Endothelial cell of umbilical vein (primary cell): ENCODE results near the gene KCP. TPM values are rescaled to one million over a fixed set of nuclear protein-coding genes. Genes with fewer than 3 reads are reported as not detected.

ENCODE experiments used
- BruUV-seq: library from RNA; stranded (reverse); fragments of 400-500 nt; replicated peaks from 2 replicates; lab custom pipeline; 2021; lab: Mats Ljungman, UMichigan
- CTCF ChIA-PET: fragments of 300-600, 350-600 bp; sonication (Branson Sonifier 250); formaldehyde crosslinking; loops from one replicate; lab custom pipeline; 2021; ENCODE audit warnings: antibody characterized with exemption, inconsistent platforms; lab: Charles Lee
- POLR2A ChIA-PET: fragments of 300-600, 350-600 bp; sonication (Branson Sonifier 250); formaldehyde crosslinking; loops from one replicate; lab custom pipeline; 2021; ENCODE audit warnings: antibody characterized with exemption, inconsistent platforms; lab: Charles Lee
- DNase-seq: peaks from one replicate; pipeline ENCODE4 v3.0.0-alpha.2; 2011; ENCODE audit warnings: low read depth, low spot score
- FAIRE-seq: peaks from 2 replicates; lab custom pipeline; 2011; peaks lifted over from hg19 to GRCh38; lab: Jason Lieb, UNC
- H2AFZ ChIP-seq: 2 replicates; pipeline ENCODE4 v1.6.0; 2012; ENCODE audit warnings: low read depth, low read length, control low read depth, inconsistent platforms
- H3K27ac ChIP-seq: 2 replicates; pipeline ENCODE4 v1.5.1; 2011; ENCODE audit warnings: low read depth, mild to moderate bottlenecking, control low read depth, low read length, moderate library complexity; ENCODE audit not compliant: insufficient read depth
- H3K27me3 ChIP-seq, 2 experiments: 2 replicates each; pipeline versions ENCODE4 v1.6.0 to v1.6.1; 2011; ENCODE audit warnings: low read length in 2 of 2, mixed read lengths in 1 of 2; ENCODE audit not compliant: control insufficient read depth in 2 of 2, insufficient read depth in 2 of 2
- H3K36me3 ChIP-seq, 2 experiments: 2 replicates in 1 of 2; 3 replicates in 1 of 2; pipeline ENCODE4 v1.5.1; 2011; ENCODE audit warnings: low read length in 2 of 2, mild to moderate bottlenecking in 1 of 2, moderate library complexity in 1 of 2; ENCODE audit not compliant: control insufficient read depth in 2 of 2, insufficient read depth in 2 of 2; ENCODE audit errors: extremely low read depth in 1 of 2
- H3K4me1 ChIP-seq: 3 replicates; pipeline ENCODE4 v1.5.1; 2011; ENCODE audit warnings: mild to moderate bottlenecking, low read length; ENCODE audit not compliant: control insufficient read depth, insufficient read depth; ENCODE audit errors: extremely low read depth
- H3K4me2 ChIP-seq: 2 replicates; pipeline ENCODE4 v1.6.1; 2011; ENCODE audit warnings: low read length, control low read depth, mixed read lengths; ENCODE audit not compliant: insufficient read depth
- H3K4me3 ChIP-seq, 3 experiments: fragments of 200-600 bp in 1 of 3; sonication (generic), shearing (Covaris generic) in 1 of 3; replicated peaks in 1 of 3; 2 replicates each; pipeline ENCODE4 v1.5.1; 2011 to 2016; ENCODE audit warnings: control low read depth in 3 of 3, low read length in 3 of 3, mild to moderate bottlenecking in 2 of 3, inconsistent platforms in 1 of 3, low read depth in 1 of 3, moderate library complexity in 1 of 3; ENCODE audit not compliant: insufficient read depth in 1 of 3
- H3K79me2 ChIP-seq: 2 replicates; pipeline ENCODE4 v1.6.0; 2012; ENCODE audit warnings: low read length, inconsistent platforms; ENCODE audit not compliant: control insufficient read depth, insufficient read depth
- H3K9ac ChIP-seq: replicated peaks from 2 replicates; pipeline ENCODE3; 2011; ENCODE audit warnings: low read length, control low read depth; ENCODE audit not compliant: insufficient read depth; ENCODE audit errors: extremely low read depth
- H3K9me1 ChIP-seq: replicated peaks from 3 replicates; pipeline ENCODE4 v1.6.0; 2011; ENCODE audit warnings: mild to moderate bottlenecking, low read length; ENCODE audit not compliant: control insufficient read depth, insufficient read depth; ENCODE audit errors: extremely low read depth
- H3K9me3 ChIP-seq: replicated peaks from 2 replicates; pipeline ENCODE4 v1.5.1; 2012; ENCODE audit warnings: low read length, inconsistent platforms; ENCODE audit not compliant: control insufficient read depth, insufficient read depth
- H4K20me1 ChIP-seq: replicated peaks from 2 replicates; pipeline ENCODE3; 2011; ENCODE audit warnings: mild to moderate bottlenecking, low read length; ENCODE audit not compliant: control insufficient read depth, insufficient read depth; ENCODE audit errors: extremely low read depth
- EZH2 ChIP-seq: IDR thresholded peaks from 2 replicates; pipeline ENCODE4 v1.6.1; 2012; ENCODE audit warnings: borderline replicate concordance, low read depth, mild to moderate bottlenecking, moderate library complexity, low read length, inconsistent platforms; ENCODE audit not compliant: severe bottlenecking
- FOS ChIP-seq: IDR thresholded peaks from 2 replicates; pipeline ENCODE4 v1.6.1; 2011; ENCODE audit warnings: mild to moderate bottlenecking, low read length, moderate library complexity, borderline replicate concordance; ENCODE audit not compliant: insufficient read depth
- GATA2 ChIP-seq: IDR thresholded peaks from 2 replicates; pipeline ENCODE4 v1.7.0; 2011; ENCODE audit warnings: low read depth, mild to moderate bottlenecking, moderate library complexity, mixed read lengths, low read length; ENCODE audit not compliant: insufficient read length, insufficient read depth
- JUN ChIP-seq: IDR thresholded peaks from 2 replicates; pipeline ENCODE4 v1.6.1; 2011; ENCODE audit warnings: borderline replicate concordance, low read depth; ENCODE audit not compliant: insufficient read length, insufficient read depth
- MYC ChIP-seq: IDR thresholded peaks from one replicate; pipeline ENCODE4 v1.6.1; 2011; ENCODE audit warnings: mild to moderate bottlenecking, low read depth, low read length
- POLR2A ChIP-seq: IDR thresholded peaks from 2 replicates; pipeline ENCODE4 v1.6.1; 2012; ENCODE audit warnings: low read depth, mild to moderate bottlenecking, control low read depth, low read length
- POLR2AphosphoS5 ChIP-seq: IDR thresholded peaks from 2 replicates; pipeline ENCODE4 v1.6.1; 2012; ENCODE audit warnings: low read depth, mild to moderate bottlenecking, control low read depth, low read length, moderate library complexity; ENCODE audit not compliant: insufficient read depth
- dilution Hi-C: fragments of 300-500 bp; cut with MboI; formaldehyde crosslinking; loops from one replicate; pipeline ENCODE4 v1.15.0; 2019; ENCODE audit warnings: low sequenced_read_pairs; ENCODE audit not compliant: extremely low pct_ligation_motif_present
- intact Hi-C: fragments of 100-400 bp; cut with micrococcal nuclease; formaldehyde crosslinking; loops from one replicate; pipeline ENCODE4 v1.10.0; 2022
- polyA plus RNA-seq, 4 experiments: library from polyadenylated mRNA; depleted of rRNA in 3 of 4; stranded (reverse) in 3 of 4; unstranded in 1 of 4; fragments of >200 nt; gene quantifications; 2 replicates each; pipeline versions ENCODE4 v1.2.1 to v1.2.3, GENCODE V29; 2011 to 2012; ENCODE audit warnings: missing spikeins in 1 of 4
- total RNA-seq: library from RNA; stranded (reverse); gene quantifications from 2 replicates; pipeline ENCODE4 v1.2.3, GENCODE V29; 2021
- TF ChIP-seq, protein P1 (sequence below), 2 donors: IDR thresholded peaks; 1 replicate in 1 of 2; 2 replicates in 1 of 2; pipeline ENCODE4 v1.5.1; 2011; ENCODE audit warnings: low read length in 2 of 2, mild to moderate bottlenecking in 2 of 2, moderate library complexity in 2 of 2, control low read depth in 1 of 2, inconsistent platforms in 1 of 2, low read depth in 1 of 2; ENCODE audit not compliant: insufficient read depth in 1 of 2; ENCODE audit errors: extremely low read depth in 1 of 2
- TF ChIP-seq, protein P2 (sequence below): IDR thresholded peaks from 2 replicates; pipeline ENCODE4 v1.6.1; 2011; ENCODE audit not compliant: insufficient read depth, insufficient read length

KCP gene
- total and polyA plus RNA-seq, 2 donors (not counting 3 experiments of a cell fraction or from before 2014, with no cell fraction given), result not detected

DNA sequence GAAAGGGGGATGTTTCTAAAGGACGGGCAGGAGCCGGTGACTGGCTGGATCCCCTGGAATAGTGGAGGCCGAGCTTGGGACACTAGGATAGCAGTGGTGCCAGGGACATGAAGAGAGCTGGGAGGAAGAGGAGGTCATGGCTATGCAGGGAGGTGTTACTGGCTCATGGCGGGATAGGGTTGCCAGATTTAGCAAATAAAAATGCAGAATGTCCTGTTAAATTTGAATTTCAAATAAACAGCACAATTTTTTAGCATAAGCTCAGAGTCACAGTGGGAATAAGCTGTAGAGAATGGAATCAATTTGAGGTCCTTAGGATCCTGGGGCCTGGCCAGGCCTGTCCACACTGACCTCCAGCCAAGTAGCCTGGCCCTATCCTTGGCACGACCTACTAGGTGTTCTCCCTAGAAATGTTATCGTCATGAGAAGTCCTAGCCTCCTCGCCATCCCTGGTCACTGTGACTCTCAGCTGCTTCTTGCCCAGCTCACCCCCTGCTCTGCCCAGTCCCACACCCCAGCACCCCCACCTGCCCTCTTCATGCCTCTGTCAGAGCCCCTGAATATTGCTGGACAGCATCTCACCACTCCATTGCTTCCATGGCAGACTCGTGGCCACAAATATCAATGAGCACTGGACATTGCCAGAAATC, 7.6 kb upstream of the KCP start:
- ChIA-PET POLR2A (no interaction called here), CTCF (no interaction called here)
- H3K9me3 ChIP-seq, result no peaks in the 10 kb centered on the region
- no peaks in the 10 kb centered on the region for H3K36me3 ChIP-seq
- BruUV-seq, result no TSS peak
- DNase-seq, result no peak
- intact Hi-C loops, result no loop called here
- H3K9ac ChIP-seq, result no peak overlapping the region
- H4K20me1 ChIP-seq, result no peaks in the 10 kb centered on the region
- no peak for FAIRE-seq
- no peak overlapping the region for H3K27ac ChIP-seq
- no peak overlapping the region for H3K4me2 ChIP-seq
- TF ChIP-seq GATA2 (no peak), EZH2 (no peak), FOS (no peak), POLR2A (no peak), JUN (no peak), POLR2AphosphoS5 (no peak), MYC (no peak)
- TF ChIP-seq, protein P1, sequence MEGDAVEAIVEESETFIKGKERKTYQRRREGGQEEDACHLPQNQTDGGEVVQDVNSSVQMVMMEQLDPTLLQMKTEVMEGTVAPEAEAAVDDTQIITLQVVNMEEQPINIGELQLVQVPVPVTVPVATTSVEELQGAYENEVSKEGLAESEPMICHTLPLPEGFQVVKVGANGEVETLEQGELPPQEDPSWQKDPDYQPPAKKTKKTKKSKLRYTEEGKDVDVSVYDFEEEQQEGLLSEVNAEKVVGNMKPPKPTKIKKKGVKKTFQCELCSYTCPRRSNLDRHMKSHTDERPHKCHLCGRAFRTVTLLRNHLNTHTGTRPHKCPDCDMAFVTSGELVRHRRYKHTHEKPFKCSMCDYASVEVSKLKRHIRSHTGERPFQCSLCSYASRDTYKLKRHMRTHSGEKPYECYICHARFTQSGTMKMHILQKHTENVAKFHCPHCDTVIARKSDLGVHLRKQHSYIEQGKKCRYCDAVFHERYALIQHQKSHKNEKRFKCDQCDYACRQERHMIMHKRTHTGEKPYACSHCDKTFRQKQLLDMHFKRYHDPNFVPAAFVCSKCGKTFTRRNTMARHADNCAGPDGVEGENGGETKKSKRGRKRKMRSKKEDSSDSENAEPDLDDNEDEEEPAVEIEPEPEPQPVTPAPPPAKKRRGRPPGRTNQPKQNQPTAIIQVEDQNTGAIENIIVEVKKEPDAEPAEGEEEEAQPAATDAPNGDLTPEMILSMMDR (IDR thresholded peaks at IDR 0.05; ENCODE audit: extremely low read depth in 1 of 2, insufficient read depth in 1 of 2, low read depth in 1 of 2, low read length in 2 of 2), result no peak
- TF ChIP-seq, protein P2, sequence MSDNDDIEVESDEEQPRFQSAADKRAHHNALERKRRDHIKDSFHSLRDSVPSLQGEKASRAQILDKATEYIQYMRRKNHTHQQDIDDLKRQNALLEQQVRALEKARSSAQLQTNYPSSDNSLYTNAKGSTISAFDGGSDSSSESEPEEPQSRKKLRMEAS, result no peak
- H2AFZ ChIP-seq, result no peak overlapping the region
- H3K4me1 ChIP-seq, result no peaks in the 10 kb centered on the region
- dilution Hi-C loops, result no loop called here
- no peaks in the 10 kb centered on the region for H3K9me1 ChIP-seq
- peaks cover 43 to 46% of the 10 kb centered on the region in 2 experiments for H3K27me3 ChIP-seq
- no peaks in the 10 kb centered on the region for H3K79me2 ChIP-seq
- no peak overlapping the region for H3K4me3 ChIP-seq
